Nucleus accumbens (tissue), 56 donors: Measurements from ENCODE around the gene FRMD5.

Experiments used
- DNase-seq, 56 donors: peaks; one replicate each; lab custom pipeline; 2025; lab: John Stamatoyannopoulos, UW

Gene FRMD5

GRCh38 chr15:44163370-44163769 lies 31.7 kb downstream of the FRMD5 start:
- no peak for DNase-seq

DNA sequence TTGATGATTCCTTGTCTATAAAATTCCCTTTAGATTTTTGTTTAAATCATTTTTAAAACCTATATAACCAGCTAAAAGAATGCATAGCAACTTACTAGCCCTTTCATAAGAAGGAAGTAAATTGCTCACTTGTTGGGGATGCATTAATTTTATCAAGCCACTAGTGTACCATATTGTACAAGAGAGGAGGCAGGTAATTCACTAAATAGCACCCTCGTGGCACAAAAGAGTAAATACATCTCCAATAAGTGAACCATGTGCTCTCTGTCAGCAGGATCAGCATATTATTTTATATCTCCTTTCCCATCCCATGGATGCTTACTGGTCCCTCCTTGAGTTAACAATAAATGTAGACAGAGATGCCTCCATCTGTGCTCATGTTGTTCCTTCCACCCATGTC lies 34.3 kb downstream of the FRMD5 start:
- DNase-seq, result no peak

- DNase-seq, result no peak
These were observed 35.6 kb downstream of the FRMD5 start for GRCh38 chr15:44159492-44159891.

- DNase-seq, result no peak
These were observed 37.0 kb downstream of the FRMD5 start for GRCh38 chr15:44158111-44158510.

DNA sequence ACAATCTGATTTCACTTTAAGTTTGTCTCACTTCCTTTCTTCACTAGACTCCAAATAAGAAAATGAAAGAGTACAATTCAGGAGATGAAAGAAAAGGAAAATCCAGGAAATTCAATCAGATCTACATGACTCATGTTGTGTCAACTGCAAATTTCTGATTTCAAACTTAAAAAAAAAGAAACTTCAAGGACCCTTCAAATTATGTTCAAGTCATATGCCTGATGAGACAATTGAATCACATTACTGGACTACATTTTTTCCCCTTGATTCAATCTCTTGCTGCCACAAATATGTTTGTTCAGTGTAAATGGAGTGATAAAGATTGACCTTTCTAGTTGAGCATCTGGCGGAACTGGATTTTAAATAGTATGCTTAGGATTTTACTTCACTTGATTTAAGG lies 37.4 kb downstream of the FRMD5 start:
- DNase-seq, result no peak

DNA sequence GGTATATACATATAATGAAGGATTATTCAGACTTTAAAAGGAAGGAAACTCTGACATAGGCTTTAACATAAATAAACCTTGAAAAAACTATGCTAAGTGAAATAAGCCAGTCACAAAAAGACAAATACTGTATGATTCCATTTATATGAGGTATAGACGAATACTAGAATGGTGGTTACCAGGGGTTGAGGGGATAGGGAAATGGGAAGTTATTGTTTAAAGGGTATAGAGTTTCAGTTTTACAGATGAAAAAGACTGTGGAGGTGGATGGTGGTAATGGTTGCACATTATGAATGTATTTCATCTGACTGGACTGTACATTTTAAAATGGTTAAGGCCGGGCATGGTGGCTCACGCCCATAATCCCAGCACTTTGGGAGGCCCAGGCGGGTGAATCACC lies 41.7 kb downstream of the FRMD5 start:
- no peak for DNase-seq

DNA sequence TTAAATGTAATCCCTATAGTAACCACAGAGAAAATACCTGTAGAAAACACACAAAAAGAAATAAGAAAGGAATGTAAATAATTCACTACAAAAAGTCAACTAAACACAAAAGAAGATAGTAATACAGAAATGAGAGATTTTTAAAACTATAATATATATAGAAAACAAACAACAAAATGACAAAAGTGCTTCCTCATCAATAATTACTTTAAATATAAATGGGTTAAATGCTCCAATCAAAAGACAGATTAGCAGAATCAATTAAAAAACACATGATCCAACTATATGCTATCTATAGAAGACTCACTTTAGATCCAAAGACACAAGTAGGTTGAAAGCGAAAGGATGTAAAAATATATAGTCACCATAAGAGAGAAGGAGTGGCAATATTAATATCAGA lies 45.8 kb downstream of the FRMD5 start:
- DNase-seq, result no peak

DNA sequence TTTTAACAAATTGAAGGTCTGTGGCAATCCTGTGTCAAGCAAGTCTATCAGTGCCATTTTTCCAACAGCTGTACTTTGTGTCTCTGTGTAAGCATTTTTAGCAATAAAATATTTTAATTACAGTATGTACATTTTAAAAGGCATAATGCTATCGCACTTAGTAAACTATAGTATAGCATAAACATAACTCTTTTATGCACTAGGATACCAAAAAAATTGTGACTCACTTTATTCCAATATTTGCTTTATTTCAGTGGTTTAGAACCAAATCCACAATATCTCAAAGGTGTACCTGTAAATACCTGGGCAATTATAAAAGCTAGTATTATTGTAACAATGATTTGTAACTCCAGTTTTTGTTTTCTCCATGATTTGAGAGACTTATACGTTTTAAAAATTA lies 46.5 kb downstream of the FRMD5 start:
- no peak for DNase-seq

DNA sequence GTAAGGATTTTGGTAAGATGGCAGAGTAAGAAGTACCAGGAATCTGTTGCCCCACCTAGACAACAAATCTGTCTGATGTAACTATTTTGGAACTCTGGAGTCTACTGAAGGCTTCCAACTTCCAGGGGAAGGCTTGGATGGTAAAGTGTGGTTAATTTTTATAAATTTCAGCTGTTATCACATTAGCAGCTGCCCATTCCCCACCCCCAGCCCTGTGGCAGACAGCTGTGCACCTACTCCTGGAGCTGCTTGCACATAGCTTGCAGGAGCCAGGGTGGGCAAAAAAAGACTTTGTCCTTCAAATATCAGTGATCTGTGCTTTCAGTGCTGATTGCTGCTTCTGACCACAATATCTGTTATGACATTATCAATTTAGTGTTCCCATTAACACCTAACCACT lies 47.4 kb downstream of the FRMD5 start:
- no peak for DNase-seq

DNA sequence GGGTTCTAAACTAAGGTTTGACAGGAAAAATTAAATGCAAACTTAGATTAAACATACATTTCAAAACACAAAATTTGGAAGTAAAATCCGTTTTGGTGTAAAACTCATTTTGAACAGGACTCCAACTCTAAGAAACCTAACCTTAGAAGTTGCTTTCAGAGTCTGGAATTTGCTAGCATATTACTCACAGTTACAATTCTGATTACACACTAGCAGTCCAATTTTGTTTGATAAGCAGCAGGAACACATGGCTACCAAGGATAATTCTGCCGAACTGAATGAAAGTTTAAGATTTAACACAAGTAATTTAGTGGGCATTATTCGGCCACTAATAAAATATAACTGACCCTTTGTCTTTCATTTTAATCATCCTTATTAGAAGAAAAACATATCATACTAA lies 49.6 kb downstream of the FRMD5 start:
- DNase-seq, result no peak

- DNase-seq, result peak in 1 of 56 donors; percentile 1
These were observed 50.1 kb downstream of the FRMD5 start for GRCh38 chr15:44144992-44145391.

GRCh38 chr15:44144184-44144583 lies 50.9 kb downstream of the FRMD5 start:
- no peak for DNase-seq

DNA sequence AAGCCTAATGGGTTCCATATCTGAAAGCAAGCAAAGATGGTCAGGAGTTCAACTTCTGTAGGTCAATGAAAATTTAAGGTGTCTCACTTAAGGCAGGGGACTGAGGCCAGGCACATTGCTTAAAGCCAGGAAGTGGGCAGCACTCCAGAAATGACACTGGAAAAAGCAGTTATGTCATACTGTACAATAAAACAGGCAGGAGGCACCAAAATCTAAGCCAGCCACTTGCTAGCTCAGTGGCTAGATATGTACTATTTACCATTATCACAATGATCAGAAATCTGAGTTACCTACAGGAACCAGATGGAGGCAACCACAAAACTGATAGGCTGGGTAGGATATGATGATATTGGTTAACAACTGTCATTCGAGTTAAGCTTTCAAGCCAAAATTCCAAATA lies 57.3 kb downstream of the FRMD5 start:
- peak in 1 of 56 donors; percentile 2 for DNase-seq

GRCh38 chr15:44136991-44137477 lies 58.0 kb downstream of the FRMD5 start:
- no peak for DNase-seq

- no peak for DNase-seq
These were observed 63.0 kb downstream of the FRMD5 start for GRCh38 chr15:44132057-44132456.

DNA sequence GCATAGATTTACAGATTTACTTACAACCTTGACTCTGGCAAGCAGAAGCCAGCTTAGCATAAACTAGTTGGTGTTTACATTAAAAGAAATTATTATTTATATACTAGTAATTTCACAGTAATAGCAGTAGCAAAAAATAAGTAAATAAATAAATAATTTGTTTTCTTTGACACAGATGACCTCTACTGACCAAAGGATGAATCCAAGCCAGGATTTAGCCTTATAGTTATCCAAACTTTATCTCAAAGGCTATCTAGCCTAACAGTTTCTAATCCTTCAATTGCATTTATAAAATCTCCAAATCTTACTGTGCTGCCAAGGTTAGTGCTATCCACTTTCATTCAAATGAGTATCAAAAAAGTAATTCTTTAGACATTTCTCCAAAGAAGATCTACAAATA lies 64.3 kb downstream of the FRMD5 start:
- no peak for DNase-seq

DNA sequence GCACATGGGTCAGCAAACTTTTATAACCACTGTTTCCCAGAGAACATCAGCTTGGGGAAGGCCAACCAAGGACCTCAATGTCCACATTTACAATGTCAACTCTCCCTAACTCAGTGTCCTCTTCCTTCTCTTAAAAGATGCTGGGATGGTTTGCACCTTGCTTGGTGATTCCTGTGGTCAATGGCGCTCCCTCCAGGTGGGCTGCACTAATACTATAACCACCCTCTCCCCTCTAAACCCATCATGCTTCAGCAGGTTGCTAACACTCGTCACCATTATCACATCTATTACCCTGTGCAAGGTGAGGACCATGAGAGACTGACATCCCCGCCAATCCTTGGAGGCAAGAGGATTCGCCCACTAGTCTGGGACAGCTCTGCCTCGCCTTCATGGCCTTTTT lies 65.2 kb downstream of the FRMD5 start:
- no peak for DNase-seq

- DNase-seq, result no peak
These were observed 66.6 kb downstream of the FRMD5 start for GRCh38 chr15:44128443-44128842.

DNA sequence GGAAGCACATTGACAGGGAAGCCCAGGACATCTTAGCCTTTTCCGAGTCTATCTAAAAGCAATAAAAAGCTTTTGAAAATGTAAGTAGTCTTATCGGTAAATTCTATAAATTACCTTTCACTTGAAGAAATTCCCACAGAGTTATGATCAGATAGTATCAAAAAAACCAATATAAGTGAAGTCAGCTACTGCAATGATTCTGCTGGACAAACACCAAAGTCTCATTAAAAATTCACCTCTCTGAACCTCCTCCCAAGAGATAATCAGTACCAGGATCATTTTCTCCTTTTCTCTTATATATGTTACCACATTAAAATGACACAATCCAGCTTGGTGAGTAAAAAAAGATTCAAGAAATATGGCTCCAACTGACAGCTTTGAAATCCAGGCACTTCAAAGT lies 69.2 kb downstream of the FRMD5 start:
- no peak for DNase-seq

- peak in 50 of 56 donors; percentile 3 to 85 (median 52) for DNase-seq
These were observed 92.3 kb downstream of the FRMD5 start for GRCh38 chr15:44102675-44103254.

DNA sequence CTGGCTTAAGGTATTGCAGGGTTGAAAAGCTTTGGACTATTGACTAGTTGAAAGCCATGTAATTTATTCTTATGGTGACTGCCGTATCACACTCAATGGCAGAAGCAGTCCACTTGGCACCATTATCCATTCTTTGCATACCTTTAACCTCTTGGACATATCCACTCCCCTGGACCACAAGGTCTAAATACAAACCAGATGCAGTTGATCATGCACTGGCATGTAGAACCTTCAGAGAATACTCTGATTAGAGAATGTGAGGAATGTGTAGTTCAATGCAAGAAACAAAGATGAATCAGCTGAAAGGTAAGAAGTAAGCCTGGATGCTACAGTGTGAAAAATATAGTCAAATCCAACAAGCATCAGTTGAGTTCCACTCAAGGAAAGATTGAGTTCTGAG lies 93.1 kb downstream of the FRMD5 start:
- DNase-seq, result no peak

- no peak for DNase-seq
These were observed 93.8 kb downstream of the FRMD5 start for GRCh38 chr15:44101286-44101685.

DNA sequence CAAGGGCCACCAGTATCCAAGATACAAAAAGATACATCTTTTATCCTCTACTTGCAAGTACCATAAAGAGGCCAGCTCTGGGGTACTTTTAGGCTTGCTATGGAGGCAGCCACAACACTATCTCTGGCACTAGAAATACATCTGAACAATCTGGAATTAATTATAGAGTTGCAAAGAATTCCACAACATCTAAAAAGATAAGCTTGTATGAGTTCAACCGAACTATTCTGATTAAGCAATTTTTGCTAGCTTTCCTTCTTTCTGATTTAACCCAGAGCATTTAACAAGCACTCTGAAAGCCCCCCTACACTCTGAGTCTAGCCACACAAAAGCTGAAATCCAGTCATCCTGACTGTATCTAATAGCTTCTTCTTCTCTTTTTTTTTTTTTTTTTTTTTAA lies 95.4 kb downstream of the FRMD5 start:
- DNase-seq, result no peak
